Esophagus muscularis mucosa (tissue), 4 donors: ENCODE results near the gene PRKRA. TPM values are rescaled to one million over a fixed set of nuclear protein-coding genes. Genes with fewer than 3 reads are reported as not detected.

ENCODE experiments used
- DNase-seq: peaks from one replicate; pipeline ENCODE4 v3.0.0-alpha.2; 2017; ENCODE audit errors: extremely low spot score
- H3K27ac ChIP-seq, 4 donors: fragments of 200-600 bp; sonication (generic); replicated peaks in 1 of 4; 1 replicate in 3 of 4; 2 replicates in 1 of 4; pipeline ENCODE4 v1.5.1; 2016 to 2019; ENCODE audit warnings: mild to moderate bottlenecking in 1 of 4
- H3K27me3 ChIP-seq, 4 donors: fragments of 200-600 bp; sonication (generic); one replicate each; pipeline versions ENCODE4 v1.5.1 to v1.6.0; 2016 to 2019
- H3K36me3 ChIP-seq, 4 donors: fragments of 200-600 bp; sonication (generic); one replicate each; pipeline ENCODE4 v1.5.1; 2016 to 2019
- H3K4me1 ChIP-seq, 4 donors: fragments of 200-600 bp; sonication (generic); one replicate each; pipeline ENCODE4 v1.5.1; 2016 to 2019
- H3K4me3 ChIP-seq, 4 donors: fragments of 200-600 bp; sonication (generic); 1 replicate in 2 of 4; 2 replicates in 2 of 4; pipeline ENCODE4 v1.5.1; 2016 to 2019; ENCODE audit warnings: mild to moderate bottlenecking in 4 of 4, moderate library complexity in 1 of 4
- H3K9me3 ChIP-seq, 4 donors: fragments of 200-600 bp; sonication (generic); 1 replicate in 3 of 4; 2 replicates in 1 of 4; pipeline ENCODE4 v1.5.1; 2016 to 2019
- EP300 ChIP-seq: sonication (generic); formaldehyde crosslinking; IDR thresholded peaks from one replicate; pipeline ENCODE4 v1.6.1; 2017; ENCODE audit warnings: antibody characterized with exemption
- POLR2A ChIP-seq: fragments of 450-650 bp; IDR thresholded peaks from one replicate; pipeline ENCODE4 v1.6.1; 2017; ENCODE audit warnings: antibody characterized with exemption, moderate library complexity, mild to moderate bottlenecking, low read depth
- POLR2AphosphoS5 ChIP-seq, 2 donors: sonication (generic); formaldehyde crosslinking; IDR thresholded peaks; one replicate each; pipeline ENCODE4 v1.6.1; 2017; ENCODE audit warnings: antibody characterized with exemption in 2 of 2
- WGBS: methylation state at CpG from one replicate; pipeline ENCODE4 v1.1.5; 2018; 5-methylcytosine and 5-hydroxymethylcytosine counted together
- intact Hi-C: fragments of 100-400 bp; cut with DNase I; formaldehyde crosslinking; loops from one replicate; pipeline ENCODE4 v1.15.1; 2023
- total RNA-seq, 4 donors: library from RNA; depleted of rRNA; stranded (reverse); fragments of >200 nt; gene quantifications; one replicate each; pipeline versions ENCODE4 v1.1.0 to v1.2.1, GENCODE V29; 2016
- TF ChIP-seq, protein P1 (sequence below), 3 experiments: fragments of 200-600 bp in 2 of 3; fragments of 450-650 bp in 1 of 3; sonication (generic) in 2 of 3; IDR thresholded peaks; one replicate each; pipeline ENCODE4 v1.5.1; 2017 to 2019; ENCODE audit warnings: antibody characterized with exemption in 3 of 3, mild to moderate bottlenecking in 2 of 3, moderate library complexity in 1 of 3

The PRKRA gene
- total RNA-seq, 4 donors from 2014 or later, result 74.5 to 90.9 (median 75.7) TPM

- H3K27me3 ChIP-seq, result no peaks in the 10 kb centered on the region
- peak overlapping the region; percentile 93 to 96 (median 96) for H3K27ac ChIP-seq
- H3K36me3 ChIP-seq, result no peaks in the 10 kb centered on the region
- 13% methylated on average over 3 of the region's 3 CpGs for WGBS
- DNase-seq, result no peak
- no peaks in the 10 kb centered on the region for H3K9me3 ChIP-seq
- intact Hi-C loops, result loop anchor here (2.0 kb wide), 1 partner anchor 27 kb away; the partner anchor contains the start of genes PJVK and PRKRA
- H3K4me3 ChIP-seq, result peak overlapping the region; percentile 66 to 84 (median 80)
- peaks cover 37 to 63% (median 50%) of the 10 kb centered on the region in 4 donors for H3K4me1 ChIP-seq
- TF ChIP-seq POLR2A (no peak), POLR2AphosphoS5 (IDR thresholded peaks at IDR 0.05) (no peak), EP300 (no peak)
- TF ChIP-seq, protein P1, sequence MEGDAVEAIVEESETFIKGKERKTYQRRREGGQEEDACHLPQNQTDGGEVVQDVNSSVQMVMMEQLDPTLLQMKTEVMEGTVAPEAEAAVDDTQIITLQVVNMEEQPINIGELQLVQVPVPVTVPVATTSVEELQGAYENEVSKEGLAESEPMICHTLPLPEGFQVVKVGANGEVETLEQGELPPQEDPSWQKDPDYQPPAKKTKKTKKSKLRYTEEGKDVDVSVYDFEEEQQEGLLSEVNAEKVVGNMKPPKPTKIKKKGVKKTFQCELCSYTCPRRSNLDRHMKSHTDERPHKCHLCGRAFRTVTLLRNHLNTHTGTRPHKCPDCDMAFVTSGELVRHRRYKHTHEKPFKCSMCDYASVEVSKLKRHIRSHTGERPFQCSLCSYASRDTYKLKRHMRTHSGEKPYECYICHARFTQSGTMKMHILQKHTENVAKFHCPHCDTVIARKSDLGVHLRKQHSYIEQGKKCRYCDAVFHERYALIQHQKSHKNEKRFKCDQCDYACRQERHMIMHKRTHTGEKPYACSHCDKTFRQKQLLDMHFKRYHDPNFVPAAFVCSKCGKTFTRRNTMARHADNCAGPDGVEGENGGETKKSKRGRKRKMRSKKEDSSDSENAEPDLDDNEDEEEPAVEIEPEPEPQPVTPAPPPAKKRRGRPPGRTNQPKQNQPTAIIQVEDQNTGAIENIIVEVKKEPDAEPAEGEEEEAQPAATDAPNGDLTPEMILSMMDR (IDR thresholded peaks at IDR 0.05), result no peak
Measured at GRCh38 chr2:178477443-178478129, 26.6 kb upstream of the PRKRA start.

DNA sequence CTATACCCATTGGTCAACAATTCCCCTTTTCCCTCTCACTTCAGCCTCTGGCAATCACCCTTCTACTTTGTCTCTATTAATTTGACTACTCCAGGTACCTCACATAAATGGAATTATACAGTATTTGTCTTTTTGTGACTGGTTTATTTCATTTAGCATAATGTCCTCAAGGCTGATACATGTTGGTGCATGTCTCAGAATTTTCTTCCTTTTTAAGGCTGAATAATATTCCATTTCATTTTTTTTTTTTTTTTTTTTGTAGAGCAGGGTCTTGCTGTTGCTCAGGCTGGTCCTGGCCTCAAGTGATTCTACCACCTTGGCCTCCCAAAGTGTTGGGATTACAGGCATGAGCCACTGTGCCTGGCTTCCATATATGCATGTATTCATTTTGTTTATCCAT lies 25.5 kb upstream of the PRKRA start:
- no peaks in the 10 kb centered on the region for H3K36me3 ChIP-seq
- H3K9me3 ChIP-seq, result no peaks in the 10 kb centered on the region
- TF ChIP-seq EP300, result no peak
- no peak for TF ChIP-seq POLR2AphosphoS5 (IDR thresholded peaks at IDR 0.05)
- TF ChIP-seq, protein P1 (IDR thresholded peaks at IDR 0.05), result no peak
- no peak for TF ChIP-seq POLR2A
- no peak overlapping the region for H3K4me3 ChIP-seq
- intact Hi-C loops, result no loop called here
- no peaks in the 10 kb centered on the region for H3K27me3 ChIP-seq
- peaks cover 25 to 52% (median 39%) of the 10 kb centered on the region in 4 donors for H3K4me1 ChIP-seq
- H3K27ac ChIP-seq, result peak overlapping the region in 1 of 4 donors; percentile 8
- no peak for DNase-seq

GRCh38 chr2:178474560-178474959 lies 23.6 kb upstream of the PRKRA start:
- H3K27ac ChIP-seq, result peak overlapping the region in 1 of 4 donors; percentile 1
- TF ChIP-seq, protein P1 (IDR thresholded peaks at IDR 0.05), result no peak
- TF ChIP-seq POLR2A (no peak), POLR2AphosphoS5 (IDR thresholded peaks at IDR 0.05) (no peak)
- WGBS, result 96% methylated on average over 5 of the region's 5 CpGs

GRCh38 chr2:178473931-178474330 lies 23.0 kb upstream of the PRKRA start:
- no peak for DNase-seq
- H3K4me3 ChIP-seq, result no peak overlapping the region
- 39% methylated on average over 4 of the region's 4 CpGs for WGBS
- H3K36me3 ChIP-seq, result peaks cover 0 to 6% (median 3%) of the 10 kb centered on the region in 4 donors
- peak overlapping the region in 1 of 4 donors; percentile 1 for H3K27ac ChIP-seq
- intact Hi-C loops, result no loop called here
- no peaks in the 10 kb centered on the region for H3K9me3 ChIP-seq
- H3K4me1 ChIP-seq, result peaks cover 12 to 38% (median 25%) of the 10 kb centered on the region in 4 donors
- TF ChIP-seq, protein P1 (IDR thresholded peaks at IDR 0.05), result no peak
- TF ChIP-seq POLR2AphosphoS5 (IDR thresholded peaks at IDR 0.05) (no peak), EP300 (no peak), POLR2A (no peak)
- no peaks in the 10 kb centered on the region for H3K27me3 ChIP-seq

More at GRCh38 chr2:178474560-178474959, 23.6 kb upstream of the PRKRA start:
- intact Hi-C loops, result no loop called here
- H3K27me3 ChIP-seq, result no peaks in the 10 kb centered on the region
- H3K4me3 ChIP-seq, result no peak overlapping the region
- peaks cover 18 to 44% (median 30%) of the 10 kb centered on the region in 4 donors for H3K4me1 ChIP-seq
- H3K36me3 ChIP-seq, result peaks cover 0 to under 1% (median 0%) of the 10 kb centered on the region in 4 donors
- DNase-seq, result no peak
- no peaks in the 10 kb centered on the region for H3K9me3 ChIP-seq
